GM23338 (cell line): ENCODE data around the gene SLC24A4. TPM values are rescaled to one million over a fixed set of nuclear protein-coding genes. Genes with fewer than 3 reads are reported as not detected.

Experiments used
- ATAC-seq: fragments of 200-7000 bp; cut with Tn5 transposase; 3 replicates; pipeline ENCODE4 v1.9.1; 2020
- DNase-seq: peaks from one replicate; pipeline ENCODE4 v3.0.0-alpha.2; 2015; ENCODE audit warnings: low spot score
- H2AFZ ChIP-seq: fragments of 200-600 bp; sonication (generic); 2 replicates; pipeline ENCODE4 v1.8.0; 2016; ENCODE audit warnings: antibody characterized with exemption, mild to moderate bottlenecking, moderate library complexity
- H3F3A ChIP-seq: fragments of 200-600 bp; sonication (generic); replicated peaks from 2 replicates; pipeline ENCODE4 v1.8.0; 2017; ENCODE audit warnings: antibody characterized with exemption, mixed run types, low read depth
- H3K27ac ChIP-seq: fragments of 200-600 bp; sonication (generic); 2 replicates; pipeline ENCODE4 v1.6.1; 2016; ENCODE audit warnings: low read depth
- H3K27me3 ChIP-seq: fragments of 200-600 bp; sonication (generic); 2 replicates; pipeline ENCODE4 v1.8.0; 2016; ENCODE audit warnings: mild to moderate bottlenecking, mixed run types, moderate library complexity; ENCODE audit not compliant: insufficient read depth
- H3K36me3 ChIP-seq: fragments of 200-600 bp; sonication (generic); 2 replicates; pipeline ENCODE4 v1.8.0; 2016; ENCODE audit warnings: mild to moderate bottlenecking; ENCODE audit not compliant: insufficient read depth
- H3K4me1 ChIP-seq: fragments of 200-600 bp; sonication (generic); 2 replicates; pipeline ENCODE4 v1.8.0; 2016; ENCODE audit warnings: mild to moderate bottlenecking, moderate library complexity; ENCODE audit not compliant: insufficient read depth
- H3K4me2 ChIP-seq: fragments of 200-600 bp; sonication (generic); 2 replicates; pipeline ENCODE4 v1.7.1; 2017; ENCODE audit warnings: mixed run types
- H3K4me3 ChIP-seq: fragments of 200-600 bp; sonication (generic); 2 replicates; pipeline ENCODE4 v1.6.1; 2016; ENCODE audit warnings: mixed run types
- H3K79me2 ChIP-seq: fragments of 200-600 bp; sonication (generic); replicated peaks from 2 replicates; pipeline ENCODE4 v1.8.0; 2017; ENCODE audit warnings: mild to moderate bottlenecking; ENCODE audit not compliant: insufficient read depth
- H3K9me2 ChIP-seq: fragments of 200-600 bp; sonication (generic); 2 replicates; pipeline ENCODE4 v1.8.0; 2017; ENCODE audit not compliant: insufficient read depth
- H4K20me1 ChIP-seq: fragments of 200-600 bp; sonication (generic); replicated peaks from 2 replicates; pipeline ENCODE4 v1.8.0; 2017; ENCODE audit warnings: mild to moderate bottlenecking; ENCODE audit not compliant: insufficient read depth
- H3K27ac Mint-ChIP-seq: 2 replicates; pipeline ENCODE4 v1.8.0; 2020; ENCODE audit warnings: inconsistent platforms, mild to moderate bottlenecking, moderate library complexity, mixed read lengths
- H3K27me3 Mint-ChIP-seq: 3 replicates; pipeline ENCODE4 v1.8.0; 2022; ENCODE audit warnings: low read depth, mild to moderate bottlenecking, moderate library complexity, mixed read lengths, inconsistent platforms; ENCODE audit not compliant: insufficient read depth, poor library complexity
- H3K36me3 Mint-ChIP-seq: 3 replicates; pipeline ENCODE4 v1.8.0; 2021; ENCODE audit warnings: low read depth, mild to moderate bottlenecking, inconsistent platforms, moderate library complexity, mixed read lengths
- H3K4me1 Mint-ChIP-seq: 3 replicates; pipeline ENCODE4 v1.8.0; 2020; ENCODE audit warnings: mild to moderate bottlenecking, inconsistent platforms, mixed read lengths
- H3K4me3 Mint-ChIP-seq: 3 replicates; pipeline ENCODE4 v1.8.0; 2021; ENCODE audit warnings: moderate library complexity, mild to moderate bottlenecking, inconsistent platforms, mixed read lengths
- H3K9me3 Mint-ChIP-seq: 3 replicates; pipeline ENCODE4 v1.8.0; 2020; ENCODE audit warnings: moderate library complexity, mild to moderate bottlenecking, inconsistent platforms, mixed read lengths
- CREB1 ChIP-seq: fragments of 250-450 bp; sonication (Bioruptor Pico); IDR thresholded peaks from 2 replicates; pipeline ENCODE4 v1.5.0; 2020; ENCODE audit warnings: low read depth, mild to moderate bottlenecking, moderate library complexity
- EZH2 ChIP-seq: fragments of 200-600 bp; sonication (generic); IDR thresholded peaks from one replicate; pipeline ENCODE4 v1.8.0; 2017; ENCODE audit warnings: antibody characterized with exemption, mild to moderate bottlenecking, low read depth; ENCODE audit not compliant: unreplicated experiment
- EZH2phosphoT487 ChIP-seq: fragments of 200-600 bp; sonication (generic); IDR thresholded peaks from one replicate; pipeline ENCODE4 v1.8.1; 2018; ENCODE audit warnings: antibody characterized with exemption; ENCODE audit not compliant: unreplicated experiment
- JUNB ChIP-seq: IDR thresholded peaks from one replicate; pipeline ENCODE4 v1.6.1; 2016; ENCODE audit warnings: antibody characterized with exemption; ENCODE audit not compliant: unreplicated experiment
- NANOG ChIP-seq: IDR thresholded peaks from 2 replicates; pipeline ENCODE4 v1.6.1; 2016; ENCODE audit warnings: antibody characterized with exemption, borderline replicate concordance
- ZNF114 ChIP-seq: fragments of 250-450 bp; sonication (Bioruptor Pico); IDR thresholded peaks from 2 replicates; pipeline ENCODE4 v1.5.0; 2020; ENCODE audit warnings: mild to moderate bottlenecking, moderate library complexity
- ZNF331 ChIP-seq: fragments of 250-450 bp; sonication (Bioruptor Pico); IDR thresholded peaks from 2 replicates; pipeline ENCODE4 v1.5.0; 2020; ENCODE audit warnings: low read depth, mild to moderate bottlenecking, moderate library complexity
- polyA plus RNA-seq: library from polyadenylated mRNA; unstranded; fragments of >200 nt; fragmentation: Nextera tagmentation; extraction: Ambion mirVana; gene quantifications from 2 replicates; pipeline ENCODE4 v1.2.1, GENCODE V29; 2016
- total RNA-seq: library from RNA; depleted of rRNA; stranded (reverse); fragments of >200 nt; shearing (Covaris generic); gene quantifications from 2 replicates; pipeline ENCODE4 v1.2.3, GENCODE V29; 2014
- TF ChIP-seq, protein P1 (sequence below), 2 experiments: fragments of 200-600 bp in 1 of 2; sonication (generic) in 1 of 2; conservative IDR thresholded peaks; 2 replicates each; pipeline versions ENCODE4 v1.5.1 to v1.6.1; 2016 to 2017; ENCODE audit warnings: antibody characterized with exemption in 2 of 2, low read depth in 2 of 2, mild to moderate bottlenecking in 2 of 2, moderate library complexity in 1 of 2
- TF ChIP-seq, protein P2 (sequence below): IDR thresholded peaks from 2 replicates; pipeline ENCODE4 v1.6.1; 2016; ENCODE audit warnings: antibody characterized with exemption
- TF ChIP-seq, protein P3 (sequence below): fragments of 250-450 bp; sonication (Bioruptor Pico); IDR thresholded peaks from 2 replicates; pipeline ENCODE4 v1.5.0; 2020; ENCODE audit warnings: mild to moderate bottlenecking, moderate library complexity

SLC24A4 gene
- total and polyA plus RNA-seq, 2 experiments from 2014 or later: 0.06 to 0.38 TPM

DNA sequence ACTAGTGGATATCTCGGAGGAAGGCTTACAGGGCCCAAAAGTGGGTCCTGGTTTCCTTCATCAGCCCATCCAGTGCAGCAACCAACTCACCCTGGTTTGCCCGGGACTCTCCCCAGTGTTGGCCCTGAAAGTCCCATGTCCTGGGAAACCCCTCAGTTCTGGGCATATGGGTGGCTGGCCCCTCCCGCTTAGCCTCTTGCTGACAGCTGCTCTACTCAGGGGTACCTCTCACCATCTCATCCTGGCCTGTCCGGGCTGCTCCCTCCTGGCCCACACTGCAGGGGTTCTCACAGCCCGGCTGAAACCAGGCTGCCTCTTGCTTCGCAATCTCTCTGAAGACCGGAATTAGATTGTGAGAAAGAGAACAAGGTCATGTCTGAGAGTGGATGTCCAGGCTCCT is 48.9 kb upstream of the SLC24A4 start:
- Histone ChIP-seq H3K4me1 (no peaks in the 10 kb centered on the region), H3K27ac (no peak overlapping the region), H3K4me3 (no peak overlapping the region), H2AFZ (no peak overlapping the region), H3K27me3 (no peaks in the 10 kb centered on the region), H3K79me2 (no peaks in the 10 kb centered on the region), H3K4me2 (no peak overlapping the region), H3K36me3 (no peaks in the 10 kb centered on the region), H3K9me2 (no peaks in the 10 kb centered on the region), H3F3A (no peaks in the 10 kb centered on the region), H4K20me1 (no peaks in the 10 kb centered on the region)
- H3K4me1 Mint-ChIP-seq: no peaks in the 10 kb centered on the region
- H3K9me3 Mint-ChIP-seq: no peaks in the 10 kb centered on the region; the same call in 2 of the 3 replicates
- H3K27me3 Mint-ChIP-seq: peaks cover 8% of the 10 kb centered on the region
- H3K27ac Mint-ChIP-seq: no peak overlapping the region
- TF ChIP-seq CREB1: no peak
- no peak for TF ChIP-seq ZNF114 (CRISPR knock-in tag)
- TF ChIP-seq, protein P1, sequence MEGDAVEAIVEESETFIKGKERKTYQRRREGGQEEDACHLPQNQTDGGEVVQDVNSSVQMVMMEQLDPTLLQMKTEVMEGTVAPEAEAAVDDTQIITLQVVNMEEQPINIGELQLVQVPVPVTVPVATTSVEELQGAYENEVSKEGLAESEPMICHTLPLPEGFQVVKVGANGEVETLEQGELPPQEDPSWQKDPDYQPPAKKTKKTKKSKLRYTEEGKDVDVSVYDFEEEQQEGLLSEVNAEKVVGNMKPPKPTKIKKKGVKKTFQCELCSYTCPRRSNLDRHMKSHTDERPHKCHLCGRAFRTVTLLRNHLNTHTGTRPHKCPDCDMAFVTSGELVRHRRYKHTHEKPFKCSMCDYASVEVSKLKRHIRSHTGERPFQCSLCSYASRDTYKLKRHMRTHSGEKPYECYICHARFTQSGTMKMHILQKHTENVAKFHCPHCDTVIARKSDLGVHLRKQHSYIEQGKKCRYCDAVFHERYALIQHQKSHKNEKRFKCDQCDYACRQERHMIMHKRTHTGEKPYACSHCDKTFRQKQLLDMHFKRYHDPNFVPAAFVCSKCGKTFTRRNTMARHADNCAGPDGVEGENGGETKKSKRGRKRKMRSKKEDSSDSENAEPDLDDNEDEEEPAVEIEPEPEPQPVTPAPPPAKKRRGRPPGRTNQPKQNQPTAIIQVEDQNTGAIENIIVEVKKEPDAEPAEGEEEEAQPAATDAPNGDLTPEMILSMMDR (conservative IDR thresholded peaks at IDR 0.05; ENCODE audit: low read depth in 2 of 2): no peak
- H3K4me3 Mint-ChIP-seq: no peak overlapping the region
- H3K36me3 Mint-ChIP-seq: no peaks in the 10 kb centered on the region
- DNase-seq (no peak), ATAC-seq (no peak)

DNA sequence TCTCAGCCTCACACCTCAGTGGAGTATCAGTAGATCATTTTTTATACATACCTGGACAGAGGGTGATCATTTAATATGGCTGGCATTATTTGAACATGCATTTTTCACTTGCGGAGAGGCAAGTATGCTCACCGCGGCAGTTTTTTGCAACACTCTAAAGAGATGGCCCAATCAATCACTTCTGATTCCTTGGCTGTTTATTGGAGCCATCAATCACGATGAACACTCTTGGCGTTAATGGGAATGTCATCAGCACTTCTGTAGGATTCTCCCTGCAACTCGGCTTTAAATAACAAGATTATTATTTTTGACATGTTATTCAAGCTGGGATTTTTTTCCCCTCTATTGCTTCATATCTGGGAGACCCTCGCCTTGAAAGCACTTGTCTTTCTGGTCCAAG is 46.9 kb upstream of the SLC24A4 start:
- Histone ChIP-seq H3K4me2 (no peak overlapping the region), H3K4me1 (no peaks in the 10 kb centered on the region), H3K27ac (no peak overlapping the region), H3K9me2 (no peaks in the 10 kb centered on the region), H3K4me3 (no peak overlapping the region), H3K27me3 (no peaks in the 10 kb centered on the region), H3K36me3 (no peaks in the 10 kb centered on the region), H2AFZ (no peak overlapping the region), H4K20me1 (no peaks in the 10 kb centered on the region), H3F3A (no peaks in the 10 kb centered on the region), H3K79me2 (no peaks in the 10 kb centered on the region)
- peaks cover 8% of the 10 kb centered on the region for H3K27me3 Mint-ChIP-seq
- ATAC-seq (no peak), DNase-seq (no peak)
- no peaks in the 10 kb centered on the region; the same call in 2 of the 3 replicates for H3K9me3 Mint-ChIP-seq
- H3K27ac Mint-ChIP-seq: no peak overlapping the region
- H3K4me1 Mint-ChIP-seq: no peaks in the 10 kb centered on the region
- no peaks in the 10 kb centered on the region for H3K36me3 Mint-ChIP-seq
- H3K4me3 Mint-ChIP-seq: no peak overlapping the region
- no peak for TF ChIP-seq ZNF331 (CRISPR knock-in tag)
- TF ChIP-seq, protein P2, sequence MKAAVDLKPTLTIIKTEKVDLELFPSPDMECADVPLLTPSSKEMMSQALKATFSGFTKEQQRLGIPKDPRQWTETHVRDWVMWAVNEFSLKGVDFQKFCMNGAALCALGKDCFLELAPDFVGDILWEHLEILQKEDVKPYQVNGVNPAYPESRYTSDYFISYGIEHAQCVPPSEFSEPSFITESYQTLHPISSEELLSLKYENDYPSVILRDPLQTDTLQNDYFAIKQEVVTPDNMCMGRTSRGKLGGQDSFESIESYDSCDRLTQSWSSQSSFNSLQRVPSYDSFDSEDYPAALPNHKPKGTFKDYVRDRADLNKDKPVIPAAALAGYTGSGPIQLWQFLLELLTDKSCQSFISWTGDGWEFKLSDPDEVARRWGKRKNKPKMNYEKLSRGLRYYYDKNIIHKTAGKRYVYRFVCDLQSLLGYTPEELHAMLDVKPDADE: no peak
- TF ChIP-seq, protein P3, sequence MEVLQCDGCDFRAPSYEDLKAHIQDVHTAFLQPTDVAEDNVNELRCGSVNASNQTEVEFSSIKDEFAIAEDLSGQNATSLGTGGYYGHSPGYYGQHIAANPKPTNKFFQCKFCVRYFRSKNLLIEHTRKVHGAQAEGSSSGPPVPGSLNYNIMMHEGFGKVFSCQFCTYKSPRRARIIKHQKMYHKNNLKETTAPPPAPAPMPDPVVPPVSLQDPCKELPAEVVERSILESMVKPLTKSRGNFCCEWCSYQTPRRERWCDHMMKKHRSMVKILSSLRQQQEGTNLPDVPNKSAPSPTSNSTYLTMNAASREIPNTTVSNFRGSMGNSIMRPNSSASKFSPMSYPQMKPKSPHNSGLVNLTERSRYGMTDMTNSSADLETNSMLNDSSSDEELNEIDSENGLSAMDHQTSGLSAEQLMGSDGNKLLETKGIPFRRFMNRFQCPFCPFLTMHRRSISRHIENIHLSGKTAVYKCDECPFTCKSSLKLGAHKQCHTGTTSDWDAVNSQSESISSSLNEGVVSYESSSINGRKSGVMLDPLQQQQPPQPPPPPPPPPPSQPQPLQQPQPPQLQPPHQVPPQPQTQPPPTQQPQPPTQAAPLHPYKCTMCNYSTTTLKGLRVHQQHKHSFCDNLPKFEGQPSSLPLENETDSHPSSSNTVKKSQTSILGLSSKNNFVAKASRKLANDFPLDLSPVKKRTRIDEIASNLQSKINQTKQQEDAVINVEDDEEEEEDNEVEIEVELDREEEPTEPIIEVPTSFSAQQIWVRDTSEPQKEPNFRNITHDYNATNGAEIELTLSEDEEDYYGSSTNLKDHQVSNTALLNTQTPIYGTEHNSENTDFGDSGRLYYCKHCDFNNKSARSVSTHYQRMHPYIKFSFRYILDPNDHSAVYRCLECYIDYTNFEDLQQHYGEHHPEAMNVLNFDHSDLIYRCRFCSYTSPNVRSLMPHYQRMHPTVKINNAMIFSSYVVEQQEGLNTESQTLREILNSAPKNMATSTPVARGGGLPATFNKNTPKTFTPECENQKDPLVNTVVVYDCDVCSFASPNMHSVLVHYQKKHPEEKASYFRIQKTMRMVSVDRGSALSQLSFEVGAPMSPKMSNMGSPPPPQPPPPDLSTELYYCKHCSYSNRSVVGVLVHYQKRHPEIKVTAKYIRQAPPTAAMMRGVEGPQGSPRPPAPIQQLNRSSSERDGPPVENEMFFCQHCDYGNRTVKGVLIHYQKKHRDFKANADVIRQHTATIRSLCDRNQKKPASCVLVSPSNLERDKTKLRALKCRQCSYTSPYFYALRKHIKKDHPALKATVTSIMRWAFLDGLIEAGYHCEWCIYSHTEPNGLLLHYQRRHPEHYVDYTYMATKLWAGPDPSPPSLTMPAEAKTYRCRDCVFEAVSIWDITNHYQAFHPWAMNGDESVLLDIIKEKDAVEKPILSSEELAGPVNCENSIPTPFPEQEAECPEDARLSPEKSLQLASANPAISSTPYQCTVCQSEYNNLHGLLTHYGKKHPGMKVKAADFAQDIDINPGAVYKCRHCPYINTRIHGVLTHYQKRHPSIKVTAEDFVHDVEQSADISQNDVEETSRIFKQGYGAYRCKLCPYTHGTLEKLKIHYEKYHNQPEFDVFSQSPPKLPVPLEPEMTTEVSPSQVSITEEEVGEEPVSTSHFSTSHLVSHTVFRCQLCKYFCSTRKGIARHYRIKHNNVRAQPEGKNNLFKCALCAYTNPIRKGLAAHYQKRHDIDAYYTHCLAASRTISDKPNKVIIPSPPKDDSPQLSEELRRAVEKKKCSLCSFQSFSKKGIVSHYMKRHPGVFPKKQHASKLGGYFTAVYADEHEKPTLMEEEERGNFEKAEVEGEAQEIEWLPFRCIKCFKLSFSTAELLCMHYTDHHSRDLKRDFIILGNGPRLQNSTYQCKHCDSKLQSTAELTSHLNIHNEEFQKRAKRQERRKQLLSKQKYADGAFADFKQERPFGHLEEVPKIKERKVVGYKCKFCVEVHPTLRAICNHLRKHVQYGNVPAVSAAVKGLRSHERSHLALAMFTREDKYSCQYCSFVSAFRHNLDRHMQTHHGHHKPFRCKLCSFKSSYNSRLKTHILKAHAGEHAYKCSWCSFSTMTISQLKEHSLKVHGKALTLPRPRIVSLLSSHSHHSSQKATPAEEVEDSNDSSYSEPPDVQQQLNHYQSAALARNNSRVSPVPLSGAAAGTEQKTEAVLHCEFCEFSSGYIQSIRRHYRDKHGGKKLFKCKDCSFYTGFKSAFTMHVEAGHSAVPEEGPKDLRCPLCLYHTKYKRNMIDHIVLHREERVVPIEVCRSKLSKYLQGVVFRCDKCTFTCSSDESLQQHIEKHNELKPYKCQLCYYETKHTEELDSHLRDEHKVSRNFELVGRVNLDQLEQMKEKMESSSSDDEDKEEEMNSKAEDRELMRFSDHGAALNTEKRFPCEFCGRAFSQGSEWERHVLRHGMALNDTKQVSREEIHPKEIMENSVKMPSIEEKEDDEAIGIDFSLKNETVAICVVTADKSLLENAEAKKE (CRISPR knock-in tag): no peak
- TF ChIP-seq, protein P1 (conservative IDR thresholded peaks at IDR 0.05; ENCODE audit: low read depth in 2 of 2): no peak
- no peak for TF ChIP-seq EZH2phosphoT487
- TF ChIP-seq NANOG: no peak
- no peak for TF ChIP-seq CREB1
- TF ChIP-seq EZH2: no peak
- no peak for TF ChIP-seq ZNF114 (CRISPR knock-in tag)
- TF ChIP-seq JUNB: no peak
